Activated naive CD4-positive, alpha-beta T cell treated with anti-CD3 and anti-CD28 coated beads, Interleukin-2, amount 50 U/mL, for 72 hours (primary cell): ENCODE data around the gene DMPK. TPM values are rescaled to one million over a fixed set of nuclear protein-coding genes. Genes with fewer than 3 reads are reported as not detected.

Source experiments
- ATAC-seq, 2 donors: fragments of 150-1000 bp; cut with Tn5 transposase; 2 replicates each; pipeline ENCODE4 v1.10.0; 2021; ENCODE audit warnings: mild to moderate bottlenecking in 2 of 2, moderate library complexity in 2 of 2
- DNase-seq, 2 donors: peaks; one replicate each; pipeline ENCODE4 v3.0.0; 2021 to 2022; ENCODE audit warnings: low spot score in 2 of 2
- H3K27ac Mint-ChIP-seq, 2 donors: one replicate each; pipeline ENCODE4 v1.8.0; 2022; ENCODE audit warnings: mild to moderate bottlenecking in 2 of 2, mixed read lengths in 2 of 2
- H3K36me3 Mint-ChIP-seq, 2 donors: one replicate each; pipeline ENCODE4 v1.8.0; 2022; ENCODE audit warnings: mixed read lengths in 2 of 2
- H3K9me3 Mint-ChIP-seq, 2 donors: one replicate each; pipeline ENCODE4 v1.8.0; 2022; ENCODE audit warnings: mixed read lengths in 2 of 2
- total RNA-seq, 2 donors: library from RNA; stranded (reverse); gene quantifications; one replicate each; pipeline ENCODE4 v1.2.3, GENCODE V29; 2022

DMPK gene
- total RNA-seq, 2 donors from 2014 or later = 11.1 to 13.8 TPM

DNA sequence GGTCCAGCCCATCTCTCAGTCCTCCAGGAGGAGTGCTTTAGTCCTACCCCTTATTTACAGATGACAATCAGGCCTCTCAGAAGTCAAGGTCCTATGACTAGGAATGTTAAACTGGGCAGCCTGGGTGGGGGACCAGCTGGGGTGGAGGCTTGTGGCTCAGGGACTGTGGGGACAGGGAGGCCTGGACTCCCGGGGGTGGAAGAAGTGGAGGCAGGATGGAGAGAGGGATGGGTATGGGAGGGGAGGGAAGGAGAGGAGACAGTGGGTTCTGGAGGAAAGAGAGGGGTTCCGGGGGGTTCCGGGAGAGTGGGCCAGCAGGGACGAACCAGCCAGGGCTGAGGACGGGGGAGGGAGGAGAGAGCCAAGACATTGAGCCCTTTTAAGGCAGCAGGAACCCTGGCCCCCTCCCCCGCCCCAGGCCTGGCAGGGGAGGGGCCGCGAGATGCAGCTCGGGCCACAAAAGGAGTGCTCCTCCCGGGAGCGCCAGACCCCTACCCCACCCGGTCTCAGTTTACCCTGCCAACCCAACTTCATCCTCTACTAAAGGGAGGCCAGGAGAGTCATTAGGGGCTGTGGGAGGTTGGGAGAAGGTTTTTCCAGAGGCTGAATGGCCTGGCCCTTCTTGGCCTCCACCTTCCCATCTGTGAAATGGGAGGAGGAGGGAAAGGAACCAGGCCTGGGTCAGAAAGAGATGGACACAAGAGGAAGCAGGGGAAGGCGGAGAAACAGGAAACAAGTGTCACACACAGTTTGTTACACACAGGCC, 1.7 kb downstream of the DMPK start:
- H3K27ac Mint-ChIP-seq = peak overlapping the region in 1 of 2 donors; percentile 46
- peaks cover 6 to 8% of the 10 kb centered on the region in 2 donors for H3K36me3 Mint-ChIP-seq
- DNase-seq (no peak), ATAC-seq (no peak)
- no peaks in the 10 kb centered on the region for H3K9me3 Mint-ChIP-seq

DNA sequence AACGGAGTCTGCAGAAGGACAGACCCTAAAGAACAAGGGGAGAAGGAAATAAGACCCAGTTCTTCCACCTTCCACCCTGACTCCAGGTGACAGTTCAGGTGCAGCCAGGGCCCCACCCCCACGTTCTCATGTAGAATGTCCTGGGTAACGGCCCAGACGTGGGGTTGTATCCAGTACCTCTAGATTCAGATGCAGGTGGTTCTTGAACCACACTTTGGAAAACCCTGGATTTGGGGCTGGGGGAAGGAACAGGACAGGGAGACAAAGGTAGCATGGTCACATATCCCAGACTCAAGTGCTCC, 2.2 kb downstream of the DMPK start:
- Mint-ChIP-seq H3K9me3 (no peaks in the 10 kb centered on the region), H3K36me3 (peaks cover 6 to 8% of the 10 kb centered on the region in 2 donors), H3K27ac (peak overlapping the region in 1 of 2 donors; percentile 46)
- DNase-seq (no peak), ATAC-seq (no peak)

DNA sequence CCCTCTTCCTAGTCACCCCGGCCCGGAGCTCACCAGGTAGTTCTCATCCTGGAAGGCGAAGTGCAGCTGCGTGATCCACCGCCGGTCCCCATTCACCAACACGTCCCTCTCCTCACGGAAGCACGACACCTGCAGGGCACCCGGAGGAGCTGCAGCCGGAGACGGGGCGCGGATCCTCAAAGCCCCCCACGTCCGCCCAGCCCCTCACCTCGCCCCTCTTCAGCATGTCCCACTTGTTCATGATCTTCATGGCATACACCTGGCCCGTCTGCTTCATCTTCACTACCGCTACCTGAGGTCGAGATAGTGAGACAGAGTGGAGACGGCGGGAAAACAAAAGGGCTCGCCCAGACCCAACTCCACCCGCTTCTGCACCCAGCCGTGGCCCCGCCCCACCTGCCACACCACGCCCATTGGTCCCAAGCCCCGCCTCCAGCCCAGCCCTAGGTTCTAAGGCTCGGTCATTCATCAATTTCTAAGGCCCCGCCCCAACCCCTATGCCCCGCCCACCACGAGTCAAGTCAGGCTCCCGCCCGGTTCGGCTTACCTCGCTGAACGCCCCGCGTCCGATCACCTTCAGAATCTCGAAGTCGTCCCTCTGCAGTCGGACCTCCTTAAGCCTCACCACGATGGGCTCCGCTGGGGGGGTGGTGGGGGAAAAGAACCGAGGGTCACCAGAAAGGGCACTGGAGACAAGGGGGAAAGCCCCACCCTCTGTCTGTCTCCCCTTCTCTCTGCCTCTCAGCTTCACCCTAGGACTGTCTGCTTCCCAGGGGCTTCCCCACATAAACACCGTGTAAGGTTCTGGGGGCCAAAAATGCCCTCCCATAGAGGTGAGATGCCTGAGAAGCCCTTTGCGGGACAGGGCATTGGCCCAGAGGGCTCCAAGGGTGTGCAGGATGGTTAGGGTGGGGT, 2.8 kb downstream of the DMPK start:
- ATAC-seq = peak; percentile 80 to 96
- H3K9me3 Mint-ChIP-seq = no peaks in the 10 kb centered on the region
- H3K36me3 Mint-ChIP-seq = peaks cover 6 to 8% of the 10 kb centered on the region in 2 donors
- H3K27ac Mint-ChIP-seq = peak overlapping the region in 1 of 2 donors; percentile 46
- DNase-seq = peak in 1 of 2 donors; percentile 97

DNA sequence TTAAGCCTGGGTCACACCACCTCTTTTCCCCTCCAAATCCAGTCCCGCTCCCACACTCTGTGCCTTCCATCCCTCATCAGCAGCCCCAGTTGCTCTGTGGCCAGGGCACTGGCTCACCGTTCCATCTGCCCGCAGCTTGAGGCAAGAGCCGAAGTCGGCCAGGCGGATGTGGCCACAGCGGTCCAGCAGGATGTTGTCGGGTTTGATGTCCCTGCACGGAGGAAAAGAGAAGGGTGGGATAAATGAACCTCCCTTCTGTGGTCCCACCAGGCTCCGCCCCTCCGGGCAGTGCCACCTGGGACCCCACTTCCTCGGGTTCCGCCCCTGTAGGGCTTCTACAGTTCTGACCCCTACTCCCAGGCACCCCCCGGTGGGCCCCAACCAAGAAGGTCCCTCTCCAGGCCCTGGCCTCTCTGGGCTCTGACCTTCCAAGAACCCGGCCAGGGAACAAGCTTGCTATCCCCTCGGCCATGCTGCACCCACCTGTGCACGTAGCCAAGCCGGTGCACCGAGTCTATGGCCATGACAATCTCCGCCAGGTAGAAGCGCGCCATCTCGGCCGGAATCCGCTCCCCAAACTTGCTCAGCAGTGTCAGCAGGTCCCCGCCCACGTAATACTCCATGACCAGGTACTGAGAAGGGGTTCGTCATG, 4.2 kb downstream of the DMPK start:
- DNase-seq = no peak
- no peak for ATAC-seq
- H3K9me3 Mint-ChIP-seq = no peaks in the 10 kb centered on the region
- no peak overlapping the region for H3K27ac Mint-ChIP-seq
- peaks cover 6 to 8% of the 10 kb centered on the region in 2 donors for H3K36me3 Mint-ChIP-seq

DNA sequence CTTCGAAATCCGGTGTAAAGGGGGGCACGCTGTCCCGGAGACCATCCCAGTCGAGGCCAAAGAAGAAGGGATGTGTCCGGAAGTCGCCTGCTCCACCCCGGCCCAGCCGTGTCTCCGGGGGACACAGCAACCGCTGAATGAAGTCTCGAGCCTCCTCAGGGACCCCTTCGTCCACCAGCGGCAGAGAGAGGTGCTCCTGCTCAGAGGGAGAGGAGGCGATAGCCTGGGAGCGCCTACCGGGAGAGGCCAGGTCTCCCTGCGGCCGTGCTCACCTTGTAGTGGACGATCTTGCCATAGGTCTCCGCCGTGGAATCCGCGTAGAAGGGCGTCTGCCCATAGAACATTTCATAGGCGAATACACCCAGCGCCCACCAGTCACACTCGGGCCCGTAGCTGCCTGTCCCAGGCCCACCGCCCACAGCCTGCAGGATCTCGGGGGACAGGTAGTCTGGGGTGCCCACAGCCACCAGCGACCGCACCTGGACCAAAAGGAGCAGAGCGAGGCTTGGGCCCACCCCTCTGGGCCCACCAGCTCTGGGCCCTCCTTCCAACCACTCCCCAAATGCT, 4.8 kb downstream of the DMPK start:
- Mint-ChIP-seq H3K27ac (no peak overlapping the region), H3K36me3 (peaks cover 6 to 8% of the 10 kb centered on the region in 2 donors), H3K9me3 (no peaks in the 10 kb centered on the region)
- ATAC-seq = no peak
- no peak for DNase-seq

DNA sequence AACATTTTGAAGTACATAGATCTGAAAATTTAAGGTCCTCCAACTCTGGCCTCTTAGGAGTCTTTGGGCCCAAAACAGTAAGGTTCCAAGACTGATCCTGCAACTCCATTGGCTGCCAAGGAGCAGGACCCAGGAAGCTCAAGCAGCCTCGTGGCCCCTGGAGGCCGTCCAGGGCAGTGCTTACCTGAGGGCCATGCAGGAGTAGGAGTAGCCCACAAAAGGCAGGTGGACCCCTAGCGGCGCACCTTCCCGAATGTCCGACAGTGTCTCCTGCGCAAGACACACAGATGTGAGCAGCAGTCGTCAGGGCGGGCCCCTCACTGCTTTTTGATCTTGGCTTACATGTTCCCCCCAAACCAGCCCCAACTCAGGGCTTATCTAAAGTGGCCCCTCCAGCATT, 7.5 kb downstream of the DMPK start:
- ATAC-seq = no peak
- no peak overlapping the region for H3K27ac Mint-ChIP-seq

DNA sequence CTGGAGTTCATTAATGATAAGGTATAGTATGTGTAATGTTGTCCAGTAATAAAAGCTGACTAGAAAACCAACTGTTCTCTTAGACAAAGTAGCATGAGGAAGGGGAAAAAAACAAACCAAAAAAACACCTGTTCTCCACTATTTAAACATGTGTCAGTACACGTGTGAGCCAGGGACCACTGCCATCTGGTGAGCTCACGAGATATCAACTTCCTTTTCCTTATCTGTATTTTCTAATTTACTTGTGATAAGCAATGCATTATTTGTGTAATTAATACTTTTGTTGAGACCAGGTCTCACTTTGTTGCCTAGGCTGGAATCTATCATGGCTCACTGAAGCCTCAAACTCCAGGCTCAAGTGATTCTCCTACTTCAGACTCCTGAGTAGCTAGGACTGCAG, 8.9 kb downstream of the DMPK start:
- Mint-ChIP-seq H3K27ac (no peak overlapping the region), H3K9me3 (no peaks in the 10 kb centered on the region), H3K36me3 (peaks cover 0 to 8% of the 10 kb centered on the region in 2 donors)
- ATAC-seq = no peak
- no peak for DNase-seq

More for the DNA sequence above, 7.5 kb downstream of the DMPK start:
- no peaks in the 10 kb centered on the region for H3K9me3 Mint-ChIP-seq
- H3K36me3 Mint-ChIP-seq = peaks cover 6 to 8% of the 10 kb centered on the region in 2 donors
- DNase-seq = no peak

DNA sequence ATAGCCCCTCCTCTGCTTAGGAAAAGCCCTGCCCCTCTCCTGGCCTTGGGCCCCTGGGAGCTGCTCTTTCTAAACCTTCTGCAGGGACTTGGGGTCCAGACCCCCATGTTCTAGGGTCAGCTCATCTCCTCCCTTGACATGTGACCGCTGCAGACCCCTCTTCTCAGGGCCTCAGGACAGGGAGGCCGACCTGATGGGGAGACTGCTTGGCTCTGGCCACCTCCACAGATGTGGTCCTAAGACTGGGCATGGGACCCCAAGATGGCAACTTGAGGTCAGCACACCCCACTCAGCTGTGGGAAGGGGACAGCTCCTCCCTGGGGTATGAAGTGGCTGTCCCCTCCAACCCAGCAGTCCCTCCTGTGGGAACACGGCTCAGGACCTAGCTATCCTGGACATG, 9.4 kb downstream of the DMPK start:
- peaks cover 0 to 8% of the 10 kb centered on the region in 2 donors for H3K36me3 Mint-ChIP-seq
- no peak for DNase-seq
- H3K9me3 Mint-ChIP-seq = no peaks in the 10 kb centered on the region
- ATAC-seq = no peak
- H3K27ac Mint-ChIP-seq = no peak overlapping the region

DNA sequence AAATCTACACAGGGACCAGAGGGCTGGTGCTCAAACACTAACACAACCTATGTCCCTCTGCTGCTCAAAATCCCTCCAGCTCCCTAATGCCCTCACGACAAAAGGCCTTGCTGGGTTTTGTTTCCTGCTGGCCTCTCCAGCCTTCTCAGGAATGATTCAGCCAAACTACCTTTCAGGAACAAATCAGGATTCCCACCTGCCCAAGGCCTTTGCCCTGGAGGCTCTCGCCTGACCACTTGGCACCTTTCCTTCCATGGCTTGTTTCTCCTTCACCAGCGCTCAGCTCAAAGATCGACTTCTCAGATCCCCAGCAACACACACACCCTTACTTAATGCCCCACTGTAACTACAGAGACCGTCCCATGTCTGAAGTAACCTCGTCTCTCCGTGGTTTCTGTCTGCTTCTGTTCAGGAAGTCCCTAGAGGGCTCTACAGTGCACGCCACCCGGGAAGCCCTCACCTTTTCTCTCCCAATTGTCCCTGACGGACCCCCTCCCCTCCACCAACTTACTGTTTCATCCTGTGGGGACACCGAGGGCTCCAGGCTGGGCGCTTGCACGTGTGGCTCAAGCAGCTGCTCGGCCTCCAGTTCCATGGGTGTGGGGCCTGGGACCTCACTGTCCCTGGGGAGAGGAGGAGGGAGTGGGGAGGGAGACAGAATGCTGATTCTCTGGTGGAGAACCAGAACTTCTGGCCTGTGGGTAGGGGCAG, 10.0 kb downstream of the DMPK start:
- no peaks in the 10 kb centered on the region for H3K9me3 Mint-ChIP-seq
- peaks cover 0 to 7% of the 10 kb centered on the region in 2 donors for H3K36me3 Mint-ChIP-seq
- H3K27ac Mint-ChIP-seq = no peak overlapping the region
- no peak for DNase-seq
- no peak for ATAC-seq

DNA sequence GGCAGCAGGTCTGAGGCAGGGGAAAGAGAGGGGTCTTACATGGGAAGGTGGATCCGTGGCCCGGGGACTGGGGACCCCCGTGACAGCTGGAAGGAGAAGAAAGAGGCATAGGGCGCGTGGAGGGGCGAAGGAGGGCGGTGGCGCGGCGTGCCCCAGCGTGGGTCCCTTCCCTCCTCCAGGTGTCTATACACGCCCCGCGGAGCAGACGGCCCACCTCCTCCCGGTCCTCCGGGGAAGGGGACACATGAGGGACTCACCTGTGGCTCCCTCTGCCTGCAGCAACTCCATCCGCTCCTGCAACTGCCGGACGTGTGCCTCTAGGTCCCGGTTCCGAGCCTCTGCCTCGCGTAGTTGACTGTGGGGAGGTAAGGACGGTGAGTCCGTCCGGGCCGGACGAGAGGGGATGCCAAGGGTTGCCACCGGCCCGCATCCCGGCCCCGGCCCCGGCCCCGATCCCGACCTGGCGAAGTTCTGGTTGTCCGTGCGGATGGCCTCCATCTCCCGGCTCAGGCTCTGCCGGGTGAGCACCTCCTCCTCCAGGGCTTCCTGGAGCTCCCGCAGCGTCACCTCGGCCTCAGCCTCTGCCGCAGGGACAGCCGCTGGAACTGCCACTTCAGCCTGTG, 10.9 kb downstream of the DMPK start:
- H3K27ac Mint-ChIP-seq = no peak overlapping the region
- no peaks in the 10 kb centered on the region for H3K9me3 Mint-ChIP-seq
- H3K36me3 Mint-ChIP-seq = no peaks in the 10 kb centered on the region
- ATAC-seq (no peak), DNase-seq (no peak)

DNA sequence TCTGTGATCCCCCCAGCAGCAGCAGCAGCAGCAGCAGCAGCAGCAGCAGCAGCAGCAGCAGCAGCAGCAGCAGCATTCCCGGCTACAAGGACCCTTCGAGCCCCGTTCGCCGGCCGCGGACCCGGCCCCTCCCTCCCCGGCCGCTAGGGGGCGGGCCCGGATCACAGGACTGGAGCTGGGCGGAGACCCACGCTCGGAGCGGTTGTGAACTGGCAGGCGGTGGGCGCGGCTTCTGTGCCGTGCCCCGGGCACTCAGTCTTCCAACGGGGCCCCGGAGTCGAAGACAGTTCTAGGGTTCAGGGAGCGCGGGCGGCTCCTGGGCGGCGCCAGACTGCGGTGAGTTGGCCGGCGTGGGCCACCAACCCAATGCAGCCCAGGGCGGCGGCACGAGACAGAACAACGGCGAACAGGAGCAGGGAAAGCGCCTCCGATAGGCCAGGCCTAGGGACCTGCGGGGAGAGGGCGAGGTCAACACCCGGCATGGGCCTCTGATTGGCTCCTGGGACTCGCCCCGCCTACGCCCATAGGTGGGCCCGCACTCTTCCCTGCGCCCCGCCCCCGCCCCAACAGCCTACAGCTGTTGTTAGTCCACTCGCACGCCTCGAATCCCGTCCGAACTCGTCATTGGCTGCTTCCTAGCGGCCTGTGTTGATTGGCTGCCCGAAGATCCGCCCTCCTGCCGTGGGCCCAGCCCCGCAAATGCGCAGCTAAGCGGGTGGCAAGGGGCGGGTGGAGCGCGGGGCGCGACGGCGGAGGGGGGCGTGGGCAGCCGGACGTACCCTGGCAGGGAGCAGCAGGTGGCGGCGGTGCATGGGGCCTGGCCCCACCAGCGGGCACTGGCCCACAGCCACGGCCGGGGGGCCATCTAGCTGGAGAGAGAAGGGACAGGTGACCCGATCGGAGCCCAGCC, 11.8 kb downstream of the DMPK start:
- H3K9me3 Mint-ChIP-seq = no peaks in the 10 kb centered on the region
- ATAC-seq (peak; percentile 72 to 75), DNase-seq (peak; percentile 86 to 94)
- H3K36me3 Mint-ChIP-seq = no peaks in the 10 kb centered on the region
- H3K27ac Mint-ChIP-seq = no peak overlapping the region

DNA sequence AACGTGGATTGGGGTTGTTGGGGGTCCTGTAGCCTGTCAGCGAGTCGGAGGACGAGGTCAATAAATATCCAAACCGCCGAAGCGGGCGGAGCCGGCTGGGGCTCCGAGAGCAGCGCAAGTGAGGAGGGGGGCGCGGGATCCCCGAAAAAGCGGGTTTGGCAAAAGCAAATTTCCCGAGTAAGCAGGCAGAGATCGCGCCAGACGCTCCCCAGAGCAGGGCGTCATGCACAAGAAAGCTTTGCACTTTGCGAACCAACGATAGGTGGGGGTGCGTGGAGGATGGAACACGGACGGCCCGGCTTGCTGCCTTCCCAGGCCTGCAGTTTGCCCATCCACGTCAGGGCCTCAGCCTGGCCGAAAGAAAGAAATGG, 12.5 kb downstream of the DMPK start:
- DNase-seq = peak in 1 of 2 donors; percentile 65
- Mint-ChIP-seq H3K27ac (peak overlapping the region; percentile 68 to 79), H3K9me3 (no peaks in the 10 kb centered on the region)

DNA sequence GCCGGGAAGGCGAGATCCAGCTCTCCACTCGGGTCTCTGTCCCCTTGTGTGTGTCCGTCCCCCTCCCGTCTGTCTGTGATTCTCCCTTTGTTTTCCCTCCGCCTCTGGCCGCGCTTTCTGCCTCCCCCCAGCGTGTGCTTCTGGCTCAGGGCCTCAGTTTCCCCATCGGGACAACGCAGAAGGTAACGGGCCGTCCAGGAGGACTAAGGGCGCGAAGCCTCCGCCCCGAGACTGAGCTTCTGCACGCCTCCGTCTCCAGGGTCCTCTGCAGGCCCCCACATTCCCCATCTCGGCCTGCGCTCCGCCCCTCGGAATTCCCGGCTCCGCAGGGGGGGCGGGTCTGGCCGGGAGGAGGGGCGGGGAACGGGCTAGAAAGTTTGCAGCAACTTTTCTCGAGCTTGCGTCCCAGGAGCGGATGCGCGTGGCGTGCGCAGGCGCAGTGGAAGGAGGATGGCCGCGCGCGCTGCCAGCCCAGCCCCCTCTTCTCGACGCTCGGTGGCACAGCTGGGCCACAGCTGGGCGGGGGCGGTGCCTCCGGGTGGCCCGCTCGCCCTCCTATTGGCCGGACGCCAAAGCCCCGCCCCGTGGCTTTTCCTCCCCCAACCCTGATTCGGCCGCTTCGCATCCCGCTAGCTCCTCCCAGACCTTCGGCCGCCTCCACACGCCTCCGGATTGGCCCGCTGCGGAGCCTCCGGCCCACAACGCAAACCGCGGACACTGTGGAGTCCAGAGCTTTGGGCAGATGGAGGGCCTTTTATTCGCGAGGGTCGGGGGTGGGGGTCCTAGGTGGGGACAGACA, 13.1 kb downstream of the DMPK start, which contains the start of gene SIX5:
Gene SIX5 (minus strand): TSS at position 269 of the 799 bp plus-strand sequence. CDS start 408 bp downstream, outside the sequence.
- ATAC-seq (peak; percentile 73), DNase-seq (peak; percentile 96 to 99)
- peak within 1 kb of the TSS; percentile 68 to 79 for H3K27ac Mint-ChIP-seq
- no peaks in the 10 kb centered on the region for H3K9me3 Mint-ChIP-seq
- no peaks in the 10 kb centered on the region for H3K36me3 Mint-ChIP-seq

More for the DNA sequence above, 12.5 kb downstream of the DMPK start:
- H3K36me3 Mint-ChIP-seq = no peaks in the 10 kb centered on the region
- ATAC-seq = peak; percentile 15 to 35

DNA sequence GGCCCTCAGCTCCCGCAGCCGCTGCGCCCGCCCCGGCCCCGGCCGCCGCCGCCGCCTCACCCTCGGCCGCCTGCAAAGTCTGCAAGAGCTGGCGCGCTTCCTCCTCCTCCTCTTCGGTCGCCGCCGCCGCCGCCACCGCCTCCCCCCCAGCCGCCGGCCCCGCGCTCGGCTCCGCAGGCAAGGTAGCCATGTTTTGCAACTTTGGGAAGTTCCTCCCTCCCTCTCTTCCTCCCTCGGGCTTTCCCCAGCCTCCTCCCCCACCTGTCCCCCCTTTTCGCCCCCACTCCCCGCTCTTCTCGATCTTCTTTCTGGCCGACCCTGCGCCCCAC, 13.7 kb downstream of the DMPK start:
- ATAC-seq (no peak), DNase-seq (peak in 1 of 2 donors; percentile 65)
- Mint-ChIP-seq H3K36me3 (no peaks in the 10 kb centered on the region), H3K27ac (no peak overlapping the region), H3K9me3 (no peaks in the 10 kb centered on the region)
